ENCODE measurements around the gene TRRAP.

TRRAP gene

DNA sequence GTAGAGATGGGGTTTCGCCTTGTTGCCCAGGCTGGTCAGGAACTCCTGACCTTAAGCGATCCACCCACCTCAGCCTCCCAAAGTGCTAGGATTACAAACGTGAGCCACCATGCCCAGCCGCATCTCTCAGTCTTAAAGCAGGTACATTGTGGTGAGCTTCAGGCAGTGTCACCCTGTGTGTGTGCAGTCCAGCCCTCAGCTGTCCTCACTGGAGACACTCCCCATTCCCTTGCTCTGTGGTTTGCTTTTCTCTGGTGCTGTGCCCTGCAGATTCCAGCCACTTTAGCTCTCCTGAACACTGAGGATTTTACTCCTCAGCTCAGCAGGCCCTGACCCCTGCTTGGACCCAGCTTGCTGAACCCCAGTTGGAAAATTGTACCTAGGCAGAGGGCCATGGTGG lies 6.1 kb downstream of the TRRAP start:
- no peak for DNase-seq (ENCODE audit: low read depth)

DNA sequence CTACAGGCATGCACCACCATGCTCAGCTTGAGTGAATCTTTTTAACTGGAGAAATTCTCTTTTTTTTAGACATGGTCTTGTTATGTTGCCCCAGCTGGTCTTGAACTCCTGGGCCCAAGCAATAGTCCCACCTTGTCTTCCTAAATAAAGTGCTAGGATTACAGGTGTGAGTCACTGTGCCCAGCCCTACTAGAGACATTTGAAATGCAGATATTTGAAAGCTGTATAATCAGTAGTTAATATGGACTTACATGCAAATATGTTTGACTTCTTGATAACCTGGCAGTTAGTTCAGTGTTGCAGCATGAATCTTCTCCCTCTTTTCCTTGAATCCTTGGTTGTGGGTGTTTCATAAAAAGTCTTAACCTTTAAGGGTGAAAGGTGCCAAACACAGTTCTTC lies 8.7 kb downstream of the TRRAP start:
- no peak overlapping the region for H3K4me3 ChIP-seq (ENCODE audit: low read depth, low read length)
- DNase-seq (ENCODE audit: low read depth), result no peak

More for the DNA sequence above, 6.1 kb downstream of the TRRAP start:
- H3K4me3 ChIP-seq (ENCODE audit: low read depth, low read length), result no peak overlapping the region

DNA sequence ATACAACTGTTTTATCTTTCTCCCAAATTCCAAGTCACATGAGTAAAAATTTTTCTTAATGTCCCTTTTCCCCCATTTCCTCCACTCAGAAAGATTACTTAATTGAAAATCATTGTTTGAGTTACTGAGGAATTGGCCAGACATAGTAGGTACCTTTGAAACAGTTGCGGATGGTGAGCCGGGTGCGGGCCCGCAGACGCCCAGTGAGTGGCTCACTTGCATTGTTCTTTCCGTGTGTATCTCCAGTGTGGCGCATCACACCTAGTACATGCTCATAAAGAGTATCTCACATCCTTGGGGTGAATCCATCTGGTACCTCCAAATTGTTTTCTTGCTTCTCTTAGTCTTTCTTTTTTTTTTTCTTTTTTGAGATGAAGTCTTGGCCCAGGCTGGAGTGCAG lies 14.3 kb downstream of the TRRAP start:
- no peak overlapping the region for H3K4me3 ChIP-seq (ENCODE audit: low read depth, low read length)
- DNase-seq (ENCODE audit: low read depth), result no peak

DNA sequence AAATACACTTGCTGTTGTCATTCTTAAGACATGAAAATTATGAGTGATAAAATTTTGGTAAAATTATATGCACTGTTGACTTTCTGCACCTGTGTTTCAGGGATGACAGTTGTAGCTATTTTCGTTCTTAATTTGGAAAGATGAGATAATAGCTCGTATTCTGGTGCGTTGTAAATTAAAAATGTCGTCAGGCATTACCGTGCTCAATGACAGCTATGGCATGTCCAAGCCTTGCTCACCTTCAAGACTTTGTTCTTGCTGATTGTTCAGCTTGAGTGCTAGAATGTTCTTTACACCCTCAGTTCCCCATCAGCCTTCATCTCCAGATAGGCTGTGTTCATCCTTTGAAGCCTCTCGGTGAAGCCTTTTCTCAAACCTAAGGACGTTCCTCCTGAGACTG lies 21.5 kb downstream of the TRRAP start:
- H3K4me3 ChIP-seq (ENCODE audit: low read depth, low read length), result no peak overlapping the region
- DNase-seq (ENCODE audit: low read depth), result no peak

DNA sequence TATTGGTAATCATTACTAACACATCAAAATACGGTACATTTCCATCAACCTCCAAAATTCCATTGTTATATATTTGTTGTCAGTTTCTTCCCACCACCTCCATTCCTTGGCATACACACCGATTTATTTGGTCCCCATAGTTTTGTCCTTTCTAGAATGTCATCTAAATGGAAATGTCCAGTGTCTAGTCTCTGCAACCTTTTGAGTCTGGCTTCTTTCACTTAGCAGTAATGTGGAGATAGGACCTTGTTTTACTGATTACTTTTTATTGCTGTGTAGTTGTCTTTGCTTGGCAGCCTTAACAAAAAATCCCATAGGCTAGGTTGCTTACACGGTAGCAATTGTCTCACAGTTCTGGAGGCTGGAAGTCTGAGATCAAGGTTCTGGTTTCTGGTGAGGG lies 22.5 kb downstream of the TRRAP start:
- DNase-seq (ENCODE audit: low read depth), result no peak

DNA sequence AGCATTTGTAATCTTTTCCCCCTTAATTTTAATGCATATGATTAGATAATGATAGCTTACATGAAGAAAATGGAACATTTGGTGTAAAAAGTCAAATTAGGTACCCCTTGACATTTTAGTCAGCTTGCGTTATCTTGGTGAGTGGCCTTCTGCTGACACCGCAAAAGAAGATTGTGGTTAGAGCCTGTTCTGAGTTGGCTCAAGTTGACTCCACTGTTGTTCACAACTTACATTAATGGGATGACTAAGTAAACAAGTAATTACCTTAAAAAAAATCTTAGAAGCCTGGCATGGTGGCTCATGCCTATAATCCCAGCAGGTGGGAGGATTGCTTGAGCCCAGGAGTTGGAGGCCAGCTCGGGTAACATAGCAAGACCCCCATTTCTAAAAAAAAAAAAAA lies 24.2 kb downstream of the TRRAP start:
- H3K4me3 ChIP-seq (ENCODE audit: low read depth, low read length), result no peak overlapping the region
- DNase-seq (ENCODE audit: low read depth), result no peak

More for the DNA sequence above, 22.5 kb downstream of the TRRAP start:
- no peak overlapping the region for H3K4me3 ChIP-seq (ENCODE audit: low read depth, low read length)

DNA sequence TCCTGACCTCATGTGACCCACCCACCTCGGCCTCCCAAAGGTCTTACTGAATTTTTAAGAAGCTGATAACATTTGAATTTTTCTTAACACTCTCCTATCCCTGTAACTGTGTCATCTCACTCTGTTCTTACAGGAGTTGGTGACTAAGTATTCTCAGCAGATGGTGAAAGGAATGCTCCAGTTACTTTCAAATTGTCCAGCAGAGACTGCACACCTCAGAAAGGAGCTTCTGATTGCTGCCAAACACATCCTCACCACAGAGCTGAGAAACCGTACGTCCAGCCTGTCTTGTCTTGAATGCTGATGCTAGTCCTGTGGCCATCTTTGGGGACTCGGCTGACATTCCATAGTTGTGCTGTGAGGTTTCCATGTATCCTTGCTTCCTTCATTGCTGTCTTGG lies 24.9 kb downstream of the TRRAP start:
- H3K4me3 ChIP-seq (ENCODE audit: low read depth, low read length), result no peak overlapping the region
- no peak for DNase-seq (ENCODE audit: low read depth)

DNA sequence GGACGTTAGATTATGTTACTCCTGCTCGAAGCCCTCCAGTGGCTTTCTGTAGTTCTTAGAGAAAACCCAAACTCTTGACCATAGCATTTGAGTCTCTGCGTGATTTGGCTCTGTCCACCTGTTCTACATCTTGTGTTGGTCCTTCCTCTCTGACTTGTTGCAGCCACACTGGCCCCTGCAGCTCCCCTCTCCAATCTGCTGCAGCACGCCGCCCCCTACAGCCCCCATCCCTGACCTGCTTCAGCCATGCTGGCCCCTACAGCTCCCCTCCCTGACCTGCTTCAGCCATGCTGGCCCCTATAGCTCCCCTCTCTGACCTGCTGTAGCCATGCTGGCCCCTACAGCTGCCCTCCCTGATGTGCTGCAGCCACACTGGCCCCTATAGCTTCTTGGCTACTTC lies 29.2 kb downstream of the TRRAP start:
- DNase-seq (ENCODE audit: low read depth), result no peak
- no peak overlapping the region for H3K4me3 ChIP-seq (ENCODE audit: low read depth, low read length)

DNA sequence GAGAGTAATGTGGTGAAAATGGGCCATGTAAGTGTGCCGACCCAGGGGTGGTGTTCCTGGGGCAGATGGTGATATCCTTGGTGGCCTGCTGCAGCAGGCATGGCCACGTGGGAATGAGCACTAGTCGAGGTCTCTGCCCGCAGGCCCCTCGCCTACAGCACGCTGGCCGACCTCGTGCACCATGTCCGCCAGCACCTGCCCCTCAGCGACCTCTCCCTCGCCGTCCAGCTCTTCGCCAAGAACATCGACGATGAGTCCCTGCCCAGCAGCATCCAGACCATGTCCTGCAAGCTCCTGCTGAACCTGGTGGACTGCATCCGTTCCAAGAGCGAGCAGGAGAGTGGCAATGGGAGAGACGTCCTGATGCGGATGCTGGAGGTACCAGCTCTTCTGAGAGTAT lies 30.3 kb downstream of the TRRAP start:
- H3K4me3 ChIP-seq (ENCODE audit: low read depth, low read length), result no peak overlapping the region
- DNase-seq (ENCODE audit: low read depth), result no peak

DNA sequence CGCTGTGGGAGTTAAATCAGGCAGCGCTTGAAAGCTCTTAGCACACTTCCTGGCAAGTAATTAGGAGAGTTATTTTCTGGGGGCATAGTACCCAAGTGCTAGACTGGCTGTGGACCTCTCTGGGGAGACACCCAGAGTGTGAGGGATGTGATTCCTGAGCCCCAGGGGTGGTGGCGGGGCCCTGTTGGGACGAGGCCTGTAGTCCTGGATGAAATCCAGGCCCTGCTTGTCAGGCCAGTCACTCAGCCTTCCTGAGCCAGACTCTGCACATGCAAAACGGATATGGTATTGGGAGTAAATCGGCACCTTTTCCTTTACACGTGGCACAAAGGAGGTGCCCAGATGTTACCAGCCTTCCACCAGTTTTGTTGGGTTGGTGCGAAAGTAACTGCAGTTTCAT lies 31.2 kb downstream of the TRRAP start:
- no peak overlapping the region for H3K4me3 ChIP-seq (ENCODE audit: low read depth, low read length)
- no peak for DNase-seq (ENCODE audit: low read depth)

DNA sequence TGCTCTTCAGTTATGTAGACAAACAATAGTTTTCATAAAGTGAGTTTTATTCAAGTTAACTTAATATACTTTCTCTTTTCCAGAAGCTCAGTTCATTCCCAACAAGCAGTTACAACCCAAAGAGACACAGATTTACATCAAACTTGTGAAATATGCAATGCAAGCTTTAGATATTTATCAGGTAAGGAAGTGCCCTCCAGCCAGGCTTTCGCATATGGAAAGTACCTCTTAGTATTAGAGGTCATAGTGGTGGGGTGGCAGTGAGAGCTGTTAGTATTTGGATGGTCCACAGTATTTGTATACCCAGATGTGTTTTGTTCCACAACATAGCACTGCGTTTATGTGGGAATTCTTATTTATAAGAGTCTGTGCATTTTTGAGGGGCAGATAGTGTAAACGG lies 32.1 kb downstream of the TRRAP start:
- no peak for DNase-seq (ENCODE audit: low read depth)
- H3K4me3 ChIP-seq (ENCODE audit: low read depth, low read length), result no peak overlapping the region

DNA sequence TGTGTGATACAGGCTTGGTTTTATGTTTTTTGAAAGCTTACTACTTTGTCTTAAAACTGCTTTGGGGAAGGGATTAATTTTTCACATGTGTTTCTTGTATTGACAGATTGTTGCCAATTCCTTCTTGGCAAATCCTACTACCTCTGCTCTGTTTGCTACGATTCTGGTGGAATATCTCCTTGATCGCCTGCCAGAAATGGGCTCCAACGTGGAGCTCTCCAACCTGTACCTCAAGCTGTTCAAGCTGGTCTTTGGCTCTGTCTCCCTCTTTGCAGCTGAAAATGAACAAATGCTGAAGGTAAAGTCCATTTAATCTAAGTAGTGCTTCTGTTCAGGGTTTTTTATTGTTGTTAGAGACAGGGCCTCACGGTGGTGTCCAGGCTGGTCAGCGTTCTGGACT lies 33.6 kb downstream of the TRRAP start:
- no peak for DNase-seq (ENCODE audit: low read depth)
- H3K4me3 ChIP-seq (ENCODE audit: low read depth, low read length), result no peak overlapping the region

DNA sequence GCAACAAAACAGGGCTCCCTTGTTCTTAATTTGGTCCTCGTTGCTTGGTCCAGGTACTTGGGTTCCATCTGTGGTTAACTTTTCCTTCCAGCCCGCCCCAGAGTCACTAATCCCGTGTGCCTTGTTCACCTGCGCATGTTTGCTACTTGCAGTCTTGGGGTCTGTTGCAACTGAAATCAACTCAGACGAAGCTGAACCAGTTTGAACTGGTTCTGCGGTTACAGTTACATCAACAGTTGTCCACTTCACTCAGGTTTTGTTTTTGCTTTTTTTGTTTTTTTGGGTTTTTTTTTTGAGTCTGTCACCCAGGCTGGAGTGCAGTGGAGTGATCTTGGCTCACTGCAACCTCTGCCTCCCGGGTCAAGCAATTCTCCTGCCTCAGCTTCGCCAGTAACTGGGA lies 34.7 kb downstream of the TRRAP start:
- no peak for DNase-seq (ENCODE audit: low read depth)
- no peak overlapping the region for H3K4me3 ChIP-seq (ENCODE audit: low read depth, low read length)

DNA sequence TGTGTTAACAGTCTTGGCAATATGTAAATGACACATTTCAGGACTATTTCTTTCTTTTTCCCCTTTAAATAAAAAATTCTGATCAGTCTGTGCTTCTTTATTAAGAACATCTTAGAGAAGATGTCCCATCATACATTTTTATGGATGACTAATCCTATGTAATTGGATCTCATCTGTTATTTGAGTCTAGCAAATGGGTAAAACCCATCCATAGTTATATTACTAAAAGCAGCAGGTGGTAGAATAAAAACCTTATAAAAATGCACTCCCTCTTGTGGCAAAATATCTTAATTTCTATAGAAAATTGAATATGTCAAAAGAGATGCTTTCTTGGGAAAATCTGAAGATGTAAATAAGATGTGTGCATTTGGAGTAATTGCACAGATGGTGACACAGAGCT lies 35.3 kb downstream of the TRRAP start:
- no peak overlapping the region for H3K4me3 ChIP-seq (ENCODE audit: low read depth, low read length)
- no peak for DNase-seq (ENCODE audit: low read depth)

DNA sequence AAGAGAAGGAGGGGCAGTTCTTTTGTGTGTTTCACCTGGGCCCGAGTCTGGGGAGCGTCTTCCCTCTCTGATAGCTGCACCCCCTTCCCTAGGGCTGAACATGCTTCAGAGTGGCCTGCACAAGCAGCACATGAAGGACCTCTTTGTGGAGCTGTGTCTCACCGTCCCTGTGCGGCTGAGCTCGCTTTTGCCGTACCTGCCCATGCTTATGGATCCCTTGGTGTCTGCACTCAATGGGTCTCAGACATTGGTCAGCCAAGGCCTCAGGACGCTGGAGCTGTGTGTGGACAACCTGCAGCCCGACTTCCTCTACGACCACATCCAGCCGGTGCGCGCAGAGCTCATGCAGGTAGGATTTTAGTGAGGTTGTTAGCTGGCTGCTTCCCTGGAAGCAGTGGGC lies 39.0 kb downstream of the TRRAP start:
- no peak for DNase-seq (ENCODE audit: low read depth)
- H3K4me3 ChIP-seq (ENCODE audit: low read depth, low read length), result no peak overlapping the region

DNA sequence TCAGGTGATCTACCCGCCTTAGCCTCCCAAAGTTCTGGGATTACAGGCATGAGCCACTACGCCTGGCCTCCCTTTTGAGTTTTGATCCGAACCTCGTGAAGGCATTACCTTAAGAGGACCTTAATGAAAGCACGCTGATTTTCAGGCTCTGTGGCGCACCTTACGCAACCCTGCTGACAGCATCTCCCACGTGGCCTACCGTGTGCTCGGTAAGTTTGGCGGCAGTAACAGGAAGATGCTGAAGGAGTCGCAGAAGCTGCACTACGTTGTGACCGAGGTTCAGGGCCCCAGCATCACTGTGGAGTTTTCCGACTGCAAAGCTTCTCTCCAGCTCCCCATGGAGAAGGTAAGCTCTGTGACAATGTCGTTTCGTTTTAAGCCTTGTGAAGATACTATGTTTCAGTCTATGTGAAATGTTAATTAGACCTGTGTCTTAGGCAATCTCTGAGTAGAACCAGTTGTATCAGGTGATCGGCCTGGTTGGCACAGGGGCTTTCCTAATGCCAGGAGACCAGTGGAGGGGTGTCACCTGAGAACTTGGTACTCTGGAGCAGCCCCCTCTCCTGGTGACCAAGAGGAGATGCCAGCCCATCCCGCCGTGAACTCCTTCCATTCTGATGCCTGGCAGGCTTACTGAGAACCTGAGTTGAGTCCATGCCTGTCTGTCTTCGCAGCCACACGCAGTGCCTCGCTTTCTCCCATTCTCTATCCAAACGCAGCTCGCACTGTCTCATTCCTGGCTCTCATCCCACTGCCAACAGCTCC lies 43.5 kb downstream of the TRRAP start:
- DNase-seq (ENCODE audit: low read depth), result no peak
- no peak overlapping the region for H3K4me3 ChIP-seq (ENCODE audit: low read depth, low read length)

DNA sequence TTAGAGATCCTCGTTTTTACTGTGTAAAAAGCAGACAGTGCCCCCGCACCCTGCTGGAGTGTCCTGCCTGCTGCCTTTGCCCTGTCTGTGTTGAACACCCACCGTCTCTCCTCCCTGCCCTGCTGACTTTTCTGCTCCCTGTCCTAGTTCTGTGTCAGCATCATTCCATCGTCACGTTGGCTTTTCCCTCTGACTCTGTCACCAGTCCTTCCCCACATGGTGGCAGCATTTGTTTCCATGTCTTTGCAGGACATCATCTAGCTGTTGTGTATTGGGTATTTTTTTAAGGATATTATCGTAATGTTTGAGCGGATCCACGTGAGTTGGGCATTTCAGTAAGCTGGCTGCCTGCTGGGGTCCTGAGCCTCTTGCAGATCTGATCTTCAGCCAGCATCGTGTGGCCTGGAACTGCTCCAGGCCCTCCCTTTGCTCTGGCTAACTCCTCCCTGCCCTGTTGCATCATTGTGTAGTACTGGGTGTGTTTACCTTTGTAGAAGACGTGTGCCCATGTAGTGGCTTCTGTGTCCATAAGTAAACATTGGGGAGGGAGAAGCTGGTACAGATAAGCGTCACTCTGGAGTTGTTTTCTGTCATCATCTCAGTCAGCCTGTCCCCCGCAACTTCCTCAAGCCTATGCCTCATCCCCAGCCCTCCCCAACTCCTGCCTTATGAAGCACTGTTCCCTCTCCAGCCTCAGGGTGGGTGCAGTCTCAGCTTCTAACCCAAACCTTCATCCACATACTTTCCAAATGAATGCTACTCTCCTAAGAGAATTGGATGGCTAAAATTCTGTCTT lies 44.3 kb downstream of the TRRAP start:
- DNase-seq (ENCODE audit: low read depth), result peak; percentile 56
- H3K4me3 ChIP-seq (ENCODE audit: low read depth, low read length), result no peak overlapping the region

DNA sequence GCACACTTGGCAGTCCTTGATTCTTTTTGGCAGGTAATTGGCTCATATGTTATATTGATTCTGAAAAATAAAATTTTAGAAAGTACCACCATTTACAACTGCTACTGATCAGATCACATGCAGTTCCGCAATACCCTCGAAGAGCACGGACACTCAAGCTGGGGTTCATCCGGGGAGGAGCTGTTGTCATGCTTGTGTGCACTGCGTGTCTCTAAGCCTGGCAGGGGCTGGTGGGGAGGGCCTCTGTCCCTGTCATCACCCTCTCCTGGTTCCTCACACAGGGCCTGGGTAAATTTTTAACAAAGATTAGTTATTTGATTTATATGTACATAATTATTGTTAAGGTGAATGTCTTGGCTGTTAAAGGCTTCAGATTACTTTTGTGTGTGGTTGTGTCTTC lies 45.2 kb downstream of the TRRAP start:
- no peak for DNase-seq (ENCODE audit: low read depth)

DNA sequence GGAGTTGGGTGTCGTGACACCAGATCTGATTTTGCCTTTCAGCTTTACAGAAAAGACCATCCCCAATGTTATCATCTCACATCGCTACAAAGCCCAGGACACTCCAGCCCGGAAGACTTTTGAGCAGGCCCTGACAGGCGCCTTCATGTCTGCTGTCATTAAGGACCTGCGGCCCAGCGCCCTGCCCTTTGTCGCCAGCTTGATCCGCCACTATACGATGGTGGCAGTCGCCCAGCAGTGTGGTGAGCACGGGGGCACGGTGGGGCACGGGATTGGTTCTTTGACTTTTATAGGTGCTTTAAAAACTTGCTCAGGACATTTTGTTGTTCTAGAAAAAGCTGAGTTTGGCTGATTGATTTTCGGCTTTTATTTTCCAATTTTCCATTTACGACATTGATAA lies 48.8 kb downstream of the TRRAP start:
- no peak for DNase-seq (ENCODE audit: low read depth)
- no peak overlapping the region for H3K4me3 ChIP-seq (ENCODE audit: low read depth, low read length)

More for the DNA sequence above, 45.2 kb downstream of the TRRAP start:
- H3K4me3 ChIP-seq (ENCODE audit: low read depth, low read length), result no peak overlapping the region

DNA sequence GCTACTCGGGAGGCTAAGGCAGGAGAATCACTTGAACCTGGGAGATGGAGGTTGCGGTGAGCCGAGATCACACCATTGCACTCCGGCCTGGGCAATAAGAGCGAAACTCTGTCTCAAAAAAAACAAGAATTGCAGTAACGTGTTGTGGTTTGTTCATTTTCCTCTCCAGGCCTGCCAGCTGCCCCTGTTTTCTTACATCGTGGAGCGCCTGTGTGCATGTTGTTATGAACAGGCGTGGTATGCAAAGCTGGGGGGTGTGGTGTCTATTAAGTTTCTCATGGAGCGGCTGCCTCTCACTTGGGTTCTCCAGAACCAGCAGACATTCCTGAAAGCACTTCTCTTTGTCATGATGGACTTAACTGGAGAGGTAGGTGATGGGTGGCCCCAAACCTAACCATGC lies 52.1 kb downstream of the TRRAP start:
- no peak overlapping the region for H3K4me3 ChIP-seq (ENCODE audit: low read depth, low read length)
- DNase-seq (ENCODE audit: low read depth), result no peak

DNA sequence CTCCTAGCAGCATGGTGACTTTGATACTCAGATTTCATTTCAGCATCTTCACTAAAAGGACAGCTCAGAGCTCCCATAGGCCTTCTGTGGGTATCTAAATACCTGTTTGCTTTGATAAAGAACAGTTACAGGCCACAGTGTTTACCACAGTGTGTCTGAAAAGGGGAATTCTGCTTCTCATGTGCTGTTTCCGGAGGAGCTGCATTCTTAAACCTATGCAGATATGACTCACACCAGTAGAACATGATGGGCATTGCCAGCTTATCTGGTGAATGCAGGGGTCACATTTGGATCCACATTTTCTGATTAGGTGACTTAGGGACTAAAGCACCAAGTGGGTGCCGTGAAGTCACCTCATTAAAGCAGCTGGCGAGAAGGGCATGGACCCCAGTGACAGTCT lies 52.6 kb downstream of the TRRAP start:
- H3K4me3 ChIP-seq (ENCODE audit: low read depth, low read length), result no peak overlapping the region
- no peak for DNase-seq (ENCODE audit: low read depth)

All from skeletal muscle cell (primary cell).